GM12878 (cell line): ENCODE measurements around the gene AKAP12. TPM values are rescaled to one million over a fixed set of nuclear protein-coding genes. Genes with fewer than 3 reads are reported as not detected.

Experiments
- ATAC-seq: fragments of 200-7000 bp; cut with Tn5 transposase; 3 replicates; pipeline ENCODE4 v1.9.1; 2020; ENCODE audit warnings: mild to moderate bottlenecking, moderate library complexity
- BruUV-seq: library from RNA; stranded (reverse); fragments of 400-500 nt; replicated peaks from 2 replicates; lab custom pipeline; 2021; lab: Mats Ljungman, UMichigan
- CTCF ChIA-PET: fragments of 300-600 bp; sonication (Branson Sonifier 250); formaldehyde crosslinking; extraction: SDS; loops from one replicate; lab custom pipeline; 2021; ENCODE audit warnings: inconsistent platforms; lab: Yijun Ruan, JAX
- POLR2A ChIA-PET: fragments of 350-600 bp; formaldehyde crosslinking; extraction: SDS; loops from one replicate; lab custom pipeline; 2021; ENCODE audit warnings: inconsistent platforms; lab: Charles Lee
- RAD21 ChIA-PET: fragments of 300-600 bp; sonication (Branson Sonifier 250); formaldehyde crosslinking; loops from one replicate; lab custom pipeline; 2023; ENCODE audit warnings: antibody characterized with exemption; ENCODE audit not compliant: unreplicated experiment; lab: Charles Lee
- SMC1A ChIA-PET: fragments of 300-600 bp; sonication (Branson Sonifier 250); formaldehyde crosslinking; loops from one replicate; lab custom pipeline; 2023; ENCODE audit not compliant: unreplicated experiment, uncharacterized antibody; lab: Charles Lee
- DNase-seq: peaks from one replicate; pipeline ENCODE4 v3.0.0-alpha.2; 2011; ENCODE audit warnings: low read depth, low spot score
- FAIRE-seq: peaks from 3 replicates; lab custom pipeline; 2011; peaks lifted over from hg19 to GRCh38; lab: Jason Lieb, UNC
- H2AFZ ChIP-seq: 2 replicates; pipeline ENCODE4 v1.6.0; 2011; ENCODE audit warnings: low read depth, low read length, control low read depth; ENCODE audit not compliant: control insufficient read depth
- H3K27ac ChIP-seq: 2 replicates; pipeline ENCODE4 v1.5.1; 2011; ENCODE audit warnings: control low read depth; ENCODE audit not compliant: control insufficient read depth, insufficient read depth
- H3K27me3 ChIP-seq, 2 experiments: replicated peaks in 1 of 2; 2 replicates each; pipeline versions ENCODE4 v1.6.0 to v1.6.1; 2011; ENCODE audit warnings: low read length in 1 of 2; ENCODE audit not compliant: control insufficient read depth in 2 of 2, insufficient read depth in 2 of 2
- H3K36me3 ChIP-seq, 2 experiments: 2 replicates each; pipeline ENCODE4 v1.5.1; 2011; ENCODE audit warnings: low read length in 1 of 2; ENCODE audit not compliant: control insufficient read depth in 2 of 2, insufficient read depth in 2 of 2
- H3K4me1 ChIP-seq: 2 replicates; pipeline ENCODE4 v1.6.1; 2011; ENCODE audit warnings: mild to moderate bottlenecking, low read length, moderate library complexity, mixed read lengths; ENCODE audit not compliant: control insufficient read depth, insufficient read depth
- H3K4me2 ChIP-seq: 2 replicates; pipeline ENCODE4 v1.6.0; 2011; ENCODE audit warnings: control low read depth; ENCODE audit not compliant: control insufficient read depth, insufficient read depth
- H3K4me3 ChIP-seq: fragments of 200-600 bp; sonication (generic); 2 replicates; pipeline ENCODE4 v1.5.1; 2016
- H3K79me2 ChIP-seq: 2 replicates; pipeline ENCODE4 v1.6.0; 2011; ENCODE audit warnings: low read length; ENCODE audit not compliant: control insufficient read depth, insufficient read depth
- H3K9ac ChIP-seq: 2 replicates; pipeline ENCODE4 v1.8.0; 2011; ENCODE audit warnings: low read length, control low read depth, mixed read lengths; ENCODE audit not compliant: control insufficient read depth, insufficient read depth
- H3K9me3 ChIP-seq: replicated peaks from 3 replicates; pipeline ENCODE4 v1.5.1; 2011; ENCODE audit warnings: mild to moderate bottlenecking, low read length; ENCODE audit not compliant: control insufficient read depth, insufficient read depth
- H4K20me1 ChIP-seq: 2 replicates; pipeline ENCODE4 v1.6.0; 2011; ENCODE audit not compliant: control insufficient read depth, insufficient read depth
- CBX3 ChIP-seq: fragments of 200-600 bp; sonication (generic); IDR thresholded peaks from 2 replicates; pipeline ENCODE4 v1.6.1; 2016; ENCODE audit warnings: low read depth, borderline replicate concordance
- EGR1 ChIP-seq, 2 experiments: IDR thresholded peaks; 1 replicate in 1 of 2; 2 replicates in 1 of 2; pipeline ENCODE4 v1.6.1; 2011 to 2012; ENCODE audit warnings: low read depth in 2 of 2, low read length in 2 of 2, borderline replicate concordance in 1 of 2, mild to moderate bottlenecking in 1 of 2, moderate library complexity in 1 of 2
- EZH2 ChIP-seq: IDR thresholded peaks from 2 replicates; pipeline ENCODE4 v1.6.1; 2012; ENCODE audit warnings: low read depth, mild to moderate bottlenecking, control low read depth, inconsistent platforms, low read length, borderline replicate concordance; ENCODE audit not compliant: control insufficient read depth
- IRF3 ChIP-seq: fragments of 450-650 bp; IDR thresholded peaks from 2 replicates; pipeline ENCODE4 v1.6.1; 2014; ENCODE audit warnings: mild to moderate bottlenecking
- JUND ChIP-seq: IDR thresholded peaks from 2 replicates; pipeline ENCODE4 v1.6.1; 2012; ENCODE audit warnings: low read depth, mild to moderate bottlenecking, low read length, improper control_type of control experiment, moderate library complexity
- KDM1A ChIP-seq: fragments of 200-600 bp; sonication (generic); IDR thresholded peaks from 2 replicates; pipeline ENCODE4 v1.6.1; 2016; ENCODE audit warnings: borderline replicate concordance
- RBBP5 ChIP-seq: fragments of 200-600 bp; sonication (generic); conservative IDR thresholded peaks from 2 replicates; pipeline ENCODE4 v1.6.1; 2016
- SMAD5 ChIP-seq: IDR thresholded peaks from 2 replicates; pipeline ENCODE4 v1.6.1; 2016; ENCODE audit warnings: antibody characterized with exemption, low read depth
- STAT1 ChIP-seq: fragments of 450-650 bp; conservative IDR thresholded peaks from 2 replicates; pipeline ENCODE4 v1.6.1; 2014; ENCODE audit warnings: antibody characterized with exemption, mild to moderate bottlenecking
- TCF7 ChIP-seq: IDR thresholded peaks from 2 replicates; pipeline ENCODE4 v1.6.1; 2014; ENCODE audit warnings: antibody characterized with exemption, borderline replicate concordance
- USF2 ChIP-seq: IDR thresholded peaks from 2 replicates; pipeline ENCODE4 v1.6.1; 2011; ENCODE audit warnings: low read depth, low read length, improper control_type of control experiment, borderline replicate concordance
- WGBS: methylation state at CpG from one replicate; pipeline ENCODE4 v1.1.6; 2016; ENCODE audit warnings: low lambda C conversion rate; ENCODE audit not compliant: insufficient replicate concordance, insufficient coverage; ENCODE audit errors: missing lambda C conversion rate; 5-methylcytosine and 5-hydroxymethylcytosine counted together
- in situ Hi-C: fragments of 300-500 bp; cut with MboI; formaldehyde crosslinking; loops from 9 replicates; pipeline ENCODE4 v1.14.3; 2018; ENCODE audit warnings: mixed read lengths
- intact Hi-C: fragments of 100-400 bp; cut with micrococcal nuclease; formaldehyde crosslinking; loops from one replicate; pipeline ENCODE4 v1.14.2; 2022; ENCODE audit not compliant: unreplicated experiment
- polyA plus RNA-seq, 11 experiments: library from polyadenylated mRNA; depleted of rRNA in 4 of 11; unstranded in 6 of 11; stranded (reverse) in 5 of 11; fragments of >200 nt; fragmentation: Nextera tagmentation in 4 of 11; fragmentation: Illumina TruSeq in 1 of 11; extraction: Ambion mirVana in 4 of 11; extraction: Trizol in 1 of 11; gene quantifications; 1 replicate in 1 of 11; 2 replicates in 10 of 11; pipeline versions ENCODE4 v1.2.1 to v1.2.3, GENCODE V29; 2011 to 2016; ENCODE audit warnings: inconsistent platforms in 2 of 11, missing spikeins in 2 of 11, low read depth in 1 of 11
- total RNA-seq, 4 experiments: library from RNA; depleted of rRNA in 3 of 4; stranded (reverse); fragments of >200 nt in 3 of 4; fragmentation: Illumina TruSeq in 1 of 4; extraction: Trizol in 1 of 4; gene quantifications; 2 replicates each; pipeline versions ENCODE4 v1.2.1 to v1.2.3, GENCODE V29; 2013 to 2021
- TF ChIP-seq, protein P1 (sequence below): fragments of 450-650 bp; IDR thresholded peaks from 2 replicates; pipeline ENCODE4 v1.6.1; 2017; ENCODE audit warnings: mild to moderate bottlenecking, moderate library complexity

AKAP12 gene
- total and polyA plus RNA-seq, 10 of the 15 experiments (the other 5 are each of a cell fraction or from before 2014, with no cell fraction given) = under 0.01 to 0.72 (median 0.06) TPM; not detected in 4

DNA sequence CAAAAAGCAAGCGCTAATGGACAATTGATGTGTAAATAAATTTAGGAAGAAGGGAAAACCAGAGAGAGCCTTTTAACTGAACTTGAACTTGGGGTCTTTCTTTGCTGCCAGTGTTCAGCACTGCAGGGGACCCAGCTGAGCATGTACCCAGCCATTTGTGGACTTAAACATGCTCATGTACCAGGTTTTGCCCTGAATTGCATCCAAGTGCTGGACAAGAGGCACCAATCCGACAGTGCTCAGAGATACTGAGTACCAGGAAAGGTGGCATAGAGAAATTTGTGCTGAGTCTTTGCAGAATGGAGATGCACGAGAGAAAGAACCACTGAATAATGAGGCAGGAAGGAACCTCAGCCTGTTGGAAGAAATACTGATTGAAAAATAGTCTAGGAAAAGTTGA is 16.0 kb downstream of the AKAP12 start:
- ChIA-PET SMC1A (no interaction called here), RAD21 (no interaction called here), CTCF (no interaction called here)
- no TSS peak for BruUV-seq
- no peak for FAIRE-seq
- no peak overlapping the region for H3K27ac ChIP-seq
- no peak overlapping the region for H3K4me3 ChIP-seq
- no peaks in the 10 kb centered on the region for H3K36me3 ChIP-seq
- intact Hi-C loops = no loop called here
- no peak overlapping the region for H3K4me2 ChIP-seq
- no peak overlapping the region for H3K9ac ChIP-seq
- no peak for ATAC-seq
- no peaks in the 10 kb centered on the region for H4K20me1 ChIP-seq
- no peak for TF ChIP-seq TCF7
- TF ChIP-seq STAT1 = no peak
- TF ChIP-seq, all 136 proteins: peak for 0
- in situ Hi-C loops = no loop called here
- WGBS = 44% methylated on average over 3 of the region's 3 CpGs
- Histone ChIP-seq H3K27me3 (no peaks in the 10 kb centered on the region), H3K79me2 (no peaks in the 10 kb centered on the region), H3K9me3 (no peaks in the 10 kb centered on the region), H2AFZ (no peak overlapping the region), H3K4me1 (no peaks in the 10 kb centered on the region)
- POLR2A ChIA-PET = no interaction called here
- DNase-seq = no peak

GRCh38 chr6:151257985-151258445 is 18.2 kb downstream of the AKAP12 start:
- BruUV-seq = no TSS peak
- DNase-seq = no peak
- no peaks in the 10 kb centered on the region for H3K79me2 ChIP-seq
- H2AFZ ChIP-seq = no peak overlapping the region
- no peak for ATAC-seq
- FAIRE-seq = no peak
- H3K9me3 ChIP-seq = no peaks in the 10 kb centered on the region
- RAD21 ChIA-PET = interaction anchor here (1.9 kb wide), 1 partner anchor 66 kb away, joined by 5 read pairs; no protein-coding TSS in a partner anchor
- in situ Hi-C loops (no loop called here), intact Hi-C loops (no loop called here)
- no peaks in the 10 kb centered on the region for H3K4me1 ChIP-seq
- CTCF ChIA-PET = no interaction called here
- no peaks in the 10 kb centered on the region for H4K20me1 ChIP-seq
- H3K9ac ChIP-seq = no peak overlapping the region
- POLR2A ChIA-PET = no interaction called here
- H3K27me3 ChIP-seq = no peaks in the 10 kb centered on the region
- no peaks in the 10 kb centered on the region for H3K36me3 ChIP-seq
- SMC1A ChIA-PET = no interaction called here
- no peak overlapping the region for H3K4me2 ChIP-seq
- no peak overlapping the region for H3K4me3 ChIP-seq
- 10% methylated on average over 4 of the region's 4 CpGs for WGBS
- no peak overlapping the region for H3K27ac ChIP-seq
- TF ChIP-seq CBX3 = no peak
- TF ChIP-seq KDM1A = no peak
- TF ChIP-seq JUND = no peak
- TF ChIP-seq IRF3 = no peak
- TF ChIP-seq USF2 = no peak
- TF ChIP-seq EZH2 = no peak
- TF ChIP-seq RBBP5 = no peak
- TF ChIP-seq SMAD5 = no peak
- TF ChIP-seq EGR1 (IDR thresholded peaks at IDR 0.05; ENCODE audit: borderline replicate concordance in 1 of 2, low read depth in 2 of 2, low read length in 2 of 2) = no peak
- TF ChIP-seq, protein P1, sequence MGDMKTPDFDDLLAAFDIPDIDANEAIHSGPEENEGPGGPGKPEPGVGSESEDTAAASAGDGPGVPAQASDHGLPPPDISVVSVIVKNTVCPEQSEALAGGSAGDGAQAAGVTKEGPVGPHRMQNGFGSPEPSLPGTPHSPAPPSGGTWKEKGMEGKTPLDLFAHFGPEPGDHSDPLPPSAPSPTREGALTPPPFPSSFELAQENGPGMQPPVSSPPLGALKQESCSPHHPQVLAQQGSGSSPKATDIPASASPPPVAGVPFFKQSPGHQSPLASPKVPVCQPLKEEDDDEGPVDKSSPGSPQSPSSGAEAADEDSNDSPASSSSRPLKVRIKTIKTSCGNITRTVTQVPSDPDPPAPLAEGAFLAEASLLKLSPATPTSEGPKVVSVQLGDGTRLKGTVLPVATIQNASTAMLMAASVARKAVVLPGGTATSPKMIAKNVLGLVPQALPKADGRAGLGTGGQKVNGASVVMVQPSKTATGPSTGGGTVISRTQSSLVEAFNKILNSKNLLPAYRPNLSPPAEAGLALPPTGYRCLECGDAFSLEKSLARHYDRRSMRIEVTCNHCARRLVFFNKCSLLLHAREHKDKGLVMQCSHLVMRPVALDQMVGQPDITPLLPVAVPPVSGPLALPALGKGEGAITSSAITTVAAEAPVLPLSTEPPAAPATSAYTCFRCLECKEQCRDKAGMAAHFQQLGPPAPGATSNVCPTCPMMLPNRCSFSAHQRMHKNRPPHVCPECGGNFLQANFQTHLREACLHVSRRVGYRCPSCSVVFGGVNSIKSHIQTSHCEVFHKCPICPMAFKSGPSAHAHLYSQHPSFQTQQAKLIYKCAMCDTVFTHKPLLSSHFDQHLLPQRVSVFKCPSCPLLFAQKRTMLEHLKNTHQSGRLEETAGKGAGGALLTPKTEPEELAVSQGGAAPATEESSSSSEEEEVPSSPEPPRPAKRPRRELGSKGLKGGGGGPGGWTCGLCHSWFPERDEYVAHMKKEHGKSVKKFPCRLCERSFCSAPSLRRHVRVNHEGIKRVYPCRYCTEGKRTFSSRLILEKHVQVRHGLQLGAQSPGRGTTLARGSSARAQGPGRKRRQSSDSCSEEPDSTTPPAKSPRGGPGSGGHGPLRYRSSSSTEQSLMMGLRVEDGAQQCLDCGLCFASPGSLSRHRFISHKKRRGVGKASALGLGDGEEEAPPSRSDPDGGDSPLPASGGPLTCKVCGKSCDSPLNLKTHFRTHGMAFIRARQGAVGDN = no peak
